Endodermal cell (in vitro differentiated cells): ENCODE data around the gene C9orf50. TPM values are rescaled to one million over a fixed set of nuclear protein-coding genes. Genes with fewer than 3 reads are reported as not detected.

Experiments used
- DNase-seq: peaks from one replicate; pipeline ENCODE4 v3.0.0-alpha.2; 2017
- H3K27ac ChIP-seq: 2 replicates; pipeline ENCODE4 v1.5.1; 2013; ENCODE audit warnings: mild to moderate bottlenecking, low read depth, low read length, moderate library complexity
- H3K27me3 ChIP-seq: 2 replicates; pipeline ENCODE4 v1.6.1; 2013; ENCODE audit warnings: mild to moderate bottlenecking, low read length, moderate library complexity; ENCODE audit not compliant: insufficient read depth, control insufficient read depth, poor library complexity, severe bottlenecking
- H3K36me3 ChIP-seq: 2 replicates; pipeline ENCODE4 v1.7.0; 2013; ENCODE audit warnings: mild to moderate bottlenecking, low read length, moderate library complexity; ENCODE audit not compliant: control insufficient read depth, insufficient read depth
- H3K4me1 ChIP-seq: one replicate; pipeline ENCODE4 v1.7.0; 2013; ENCODE audit warnings: low read length; ENCODE audit not compliant: control insufficient read depth, insufficient read depth
- H3K4me3 ChIP-seq: 2 replicates; pipeline ENCODE4 v1.5.1; 2013; ENCODE audit warnings: mild to moderate bottlenecking, low read length, moderate library complexity
- H3K9ac ChIP-seq: 2 replicates; pipeline ENCODE4 v1.6.1; 2013; ENCODE audit warnings: mild to moderate bottlenecking, low read length, moderate library complexity; ENCODE audit not compliant: poor library complexity, severe bottlenecking; ENCODE audit errors: extremely low read depth
- H3K9me3 ChIP-seq: 2 replicates; pipeline ENCODE4 v1.6.1; 2013; ENCODE audit warnings: mild to moderate bottlenecking, low read length, moderate library complexity; ENCODE audit not compliant: control insufficient read depth
- H3K27ac Mint-ChIP-seq: 2 replicates; pipeline ENCODE4 v1.8.0; 2020; ENCODE audit warnings: mixed read lengths
- H3K27me3 Mint-ChIP-seq: 2 replicates; pipeline ENCODE4 v1.8.0; 2021; ENCODE audit warnings: mild to moderate bottlenecking, mixed read lengths; ENCODE audit not compliant: insufficient read depth
- H3K36me3 Mint-ChIP-seq: 2 replicates; pipeline ENCODE4 v1.8.0; 2020; ENCODE audit warnings: low read depth, mixed read lengths
- H3K4me1 Mint-ChIP-seq: 2 replicates; pipeline ENCODE4 v1.8.0; 2020; ENCODE audit warnings: mixed read lengths
- H3K4me3 Mint-ChIP-seq: 2 replicates; pipeline ENCODE4 v1.8.0; 2020; ENCODE audit warnings: mild to moderate bottlenecking, moderate library complexity, mixed read lengths
- H3K9me3 Mint-ChIP-seq: 2 replicates; pipeline ENCODE4 v1.8.0; 2020; ENCODE audit warnings: mild to moderate bottlenecking, mixed read lengths
- WGBS, 2 experiments: methylation state at CpG; one replicate each; pipeline versions ENCODE4 v1.1.5 to v1.1.7; 2013; ENCODE audit warnings: missing lambda C conversion rate in 2 of 2, mixed read lengths in 1 of 2; ENCODE audit not compliant: insufficient coverage in 1 of 2, insufficient read length in 1 of 2; 5-methylcytosine and 5-hydroxymethylcytosine counted together
- total RNA-seq, 2 donors: library from RNA; stranded (reverse); fragmentation: NEBNext Ultra II Directional in 1 of 2; extraction: Animal tissue kit (Norgen Biotek cat#: 25700) in 1 of 2; gene quantifications; 2 replicates in 1 of 2; 3 replicates in 1 of 2; pipeline ENCODE4 v1.2.1, GENCODE V29; 2021
- TF ChIP-seq, protein P1 (sequence below): fragments of 200-600 bp; sonication (generic); conservative IDR thresholded peaks from 2 replicates; pipeline ENCODE4 v1.5.0; 2021; ENCODE audit warnings: antibody characterized with exemption, mild to moderate bottlenecking

The C9orf50 gene
- total RNA-seq, 2 donors from 2014 or later: not detected

- Mint-ChIP-seq H3K9me3 (no peaks in the 10 kb centered on the region), H3K27ac (no peak overlapping the region), H3K4me3 (no peak overlapping the region), H3K27me3 (peaks cover 17% of the 10 kb centered on the region), H3K4me1 (peaks cover 9% of the 10 kb centered on the region), H3K36me3 (no peaks in the 10 kb centered on the region)
- TF ChIP-seq, protein P1, sequence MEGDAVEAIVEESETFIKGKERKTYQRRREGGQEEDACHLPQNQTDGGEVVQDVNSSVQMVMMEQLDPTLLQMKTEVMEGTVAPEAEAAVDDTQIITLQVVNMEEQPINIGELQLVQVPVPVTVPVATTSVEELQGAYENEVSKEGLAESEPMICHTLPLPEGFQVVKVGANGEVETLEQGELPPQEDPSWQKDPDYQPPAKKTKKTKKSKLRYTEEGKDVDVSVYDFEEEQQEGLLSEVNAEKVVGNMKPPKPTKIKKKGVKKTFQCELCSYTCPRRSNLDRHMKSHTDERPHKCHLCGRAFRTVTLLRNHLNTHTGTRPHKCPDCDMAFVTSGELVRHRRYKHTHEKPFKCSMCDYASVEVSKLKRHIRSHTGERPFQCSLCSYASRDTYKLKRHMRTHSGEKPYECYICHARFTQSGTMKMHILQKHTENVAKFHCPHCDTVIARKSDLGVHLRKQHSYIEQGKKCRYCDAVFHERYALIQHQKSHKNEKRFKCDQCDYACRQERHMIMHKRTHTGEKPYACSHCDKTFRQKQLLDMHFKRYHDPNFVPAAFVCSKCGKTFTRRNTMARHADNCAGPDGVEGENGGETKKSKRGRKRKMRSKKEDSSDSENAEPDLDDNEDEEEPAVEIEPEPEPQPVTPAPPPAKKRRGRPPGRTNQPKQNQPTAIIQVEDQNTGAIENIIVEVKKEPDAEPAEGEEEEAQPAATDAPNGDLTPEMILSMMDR: no peak
- WGBS, 2 experiments: 94 to 98% methylated on average over 8 to 10 of the region's 10 CpGs
- H3K36me3 ChIP-seq: no peaks in the 10 kb centered on the region
- DNase-seq: no peak
- no peaks in the 10 kb centered on the region for H3K4me1 ChIP-seq
- no peak overlapping the region for H3K4me3 ChIP-seq
- H3K9me3 ChIP-seq: no peaks in the 10 kb centered on the region
- H3K27ac ChIP-seq: no peak overlapping the region
- no peaks in the 10 kb centered on the region for H3K27me3 ChIP-seq
- H3K9ac ChIP-seq: no peak overlapping the region
Observed at GRCh38 chr9:129650680-129651235, 29.9 kb upstream of the C9orf50 start.

- Mint-ChIP-seq H3K4me1 (peaks cover 9% of the 10 kb centered on the region), H3K9me3 (no peaks in the 10 kb centered on the region), H3K27me3 (peaks cover 10% of the 10 kb centered on the region), H3K36me3 (no peaks in the 10 kb centered on the region), H3K27ac (no peak overlapping the region), H3K4me3 (no peak overlapping the region)
- Histone ChIP-seq H3K9ac (no peak overlapping the region), H3K4me1 (no peaks in the 10 kb centered on the region), H3K9me3 (no peaks in the 10 kb centered on the region), H3K4me3 (no peak overlapping the region), H3K36me3 (no peaks in the 10 kb centered on the region), H3K27me3 (no peaks in the 10 kb centered on the region), H3K27ac (peak overlapping the region; percentile 72)
- TF ChIP-seq, protein P1: no peak
- 86 to 94% methylated on average over 12 to 20 of the region's 20 CpGs for WGBS, 2 experiments
- DNase-seq: no peak
Observed at GRCh38 chr9:129649726-129650679, 29.1 kb upstream of the C9orf50 start.

DNA sequence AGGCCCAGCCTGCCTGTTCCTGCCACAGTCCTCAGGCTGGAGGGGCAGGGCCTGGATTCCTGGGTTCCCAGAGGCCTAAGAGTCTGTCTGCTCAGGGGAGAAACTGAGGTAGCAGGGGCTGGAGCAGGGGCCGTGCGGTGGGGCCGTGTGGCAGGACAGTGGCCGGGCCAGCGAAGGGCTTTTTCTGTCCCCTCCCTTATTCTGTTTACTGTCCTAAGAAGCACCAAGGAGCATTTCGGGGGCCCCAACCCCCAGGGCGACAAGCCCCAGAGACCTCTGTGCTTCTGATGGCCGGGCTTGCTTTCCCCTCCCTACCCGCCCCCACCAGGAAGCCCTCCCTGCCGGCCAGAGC, 27.8 kb upstream of the C9orf50 start:
- no peak overlapping the region for H3K27ac ChIP-seq
- H3K9me3 ChIP-seq: no peaks in the 10 kb centered on the region
- no peaks in the 10 kb centered on the region for H3K36me3 ChIP-seq
- Mint-ChIP-seq H3K4me1 (peaks cover 3% of the 10 kb centered on the region), H3K9me3 (no peaks in the 10 kb centered on the region), H3K27ac (no peak overlapping the region), H3K4me3 (no peak overlapping the region), H3K27me3 (peaks cover 5% of the 10 kb centered on the region), H3K36me3 (no peaks in the 10 kb centered on the region)
- no peaks in the 10 kb centered on the region for H3K4me1 ChIP-seq
- H3K27me3 ChIP-seq: no peaks in the 10 kb centered on the region
- H3K9ac ChIP-seq: no peak overlapping the region
- 86 to 100% methylated on average over 2 to 9 of the region's 10 CpGs for WGBS, 2 experiments
- no peak for DNase-seq
- no peak overlapping the region for H3K4me3 ChIP-seq
- TF ChIP-seq, protein P1: no peak
